GM18508 (cell line): ENCODE data around the gene AOC1.
"Not testable (repeated sequence)": the region's sequence is repeated elsewhere in the genome, so short reads cannot be mapped to it uniquely, and the experiment has no call there.

ENCODE experiments used
- ATAC-seq: cut with Tn5 transposase; IDR thresholded peaks from one replicate; pipeline ENCODE4 v1.9.1; 2021; ENCODE audit warnings: moderate number of reproducible peaks; ENCODE audit not compliant: insufficient read depth, unreplicated experiment

The AOC1 gene

GRCh38 chr7:150852371-150852905 lies at the start of gene AOC1:
TSS of gene AOC1 (plus strand) at chr7:150852517. CDS start at chr7:150856471, 3,954 bp downstream.
- ATAC-seq: no peak

GRCh38 chr7:150803161-150803860 lies 49.0 kb upstream of the AOC1 start:
- no peak for ATAC-seq

GRCh38 chr7:150804802-150805201 lies 47.5 kb upstream of the AOC1 start:
- no peak for ATAC-seq

GRCh38 chr7:150805864-150806263 lies 46.5 kb upstream of the AOC1 start:
- no peak for ATAC-seq

- no peak for ATAC-seq
Measured at GRCh38 chr7:150806454-150806853, 45.9 kb upstream of the AOC1 start.

GRCh38 chr7:150806863-150807262 lies 45.5 kb upstream of the AOC1 start:
- ATAC-seq: no peak

GRCh38 chr7:150807616-150808438 lies 44.5 kb upstream of the AOC1 start:
- ATAC-seq: not testable (repeated sequence)

- ATAC-seq: no peak
Measured at GRCh38 chr7:150814328-150815001, 37.9 kb upstream of the AOC1 start.

GRCh38 chr7:150818971-150819370 lies 33.3 kb upstream of the AOC1 start:
- ATAC-seq: no peak

- no peak for ATAC-seq
Measured at GRCh38 chr7:150820148-150820547, 32.2 kb upstream of the AOC1 start.

- ATAC-seq: no peak
Measured at GRCh38 chr7:150820578-150821198, 31.6 kb upstream of the AOC1 start.

GRCh38 chr7:150823043-150823442 lies 29.3 kb upstream of the AOC1 start:
- no peak for ATAC-seq

GRCh38 chr7:150823484-150824126 lies 28.7 kb upstream of the AOC1 start:
- ATAC-seq: no peak

- no peak for ATAC-seq
Measured at GRCh38 chr7:150824379-150825177, 27.7 kb upstream of the AOC1 start.

GRCh38 chr7:150826061-150826849 lies 26.1 kb upstream of the AOC1 start:
- no peak for ATAC-seq

- ATAC-seq: no peak
Measured at GRCh38 chr7:150828384-150828783, 23.9 kb upstream of the AOC1 start.

GRCh38 chr7:150829426-150829825 lies 22.9 kb upstream of the AOC1 start:
- ATAC-seq: no peak

GRCh38 chr7:150830937-150831336 lies 21.4 kb upstream of the AOC1 start:
- no peak for ATAC-seq
